Effector memory CD8-positive, alpha-beta T cell (primary cell): Measurements from ENCODE around the gene USH2A.

ENCODE experiments used
- ATAC-seq: fragments of 150-1000 bp; cut with Tn5 transposase; replicated peaks from 2 replicates; pipeline ENCODE4 v1.10.0; 2021; ENCODE audit warnings: mild to moderate bottlenecking, moderate library complexity
- DNase-seq, 3 experiments: peaks; one replicate each; pipeline ENCODE4 v3.0.0; 2021
- H3K27ac Mint-ChIP-seq, 2 donors: one replicate each; pipeline ENCODE4 v1.8.0; 2022; ENCODE audit warnings: mild to moderate bottlenecking in 2 of 2, mixed read lengths in 2 of 2, moderate library complexity in 2 of 2
- H3K27me3 Mint-ChIP-seq, 2 donors: one replicate each; pipeline ENCODE4 v1.8.0; 2022; ENCODE audit warnings: mixed read lengths in 2 of 2
- H3K36me3 Mint-ChIP-seq: one replicate; pipeline ENCODE4 v1.8.0; 2022; ENCODE audit warnings: mild to moderate bottlenecking, moderate library complexity, mixed read lengths; ENCODE audit not compliant: insufficient read depth
- H3K4me1 Mint-ChIP-seq, 2 donors: one replicate each; pipeline ENCODE4 v1.8.0; 2022; ENCODE audit warnings: low read depth in 2 of 2, mixed read lengths in 2 of 2
- H3K4me3 Mint-ChIP-seq, 2 donors: one replicate each; pipeline ENCODE4 v1.8.0; 2022; ENCODE audit warnings: mild to moderate bottlenecking in 2 of 2, mixed read lengths in 2 of 2, moderate library complexity in 2 of 2
- H3K9me3 Mint-ChIP-seq, 2 donors: one replicate each; pipeline ENCODE4 v1.8.0; 2022; ENCODE audit warnings: mixed read lengths in 2 of 2

The USH2A gene

DNA sequence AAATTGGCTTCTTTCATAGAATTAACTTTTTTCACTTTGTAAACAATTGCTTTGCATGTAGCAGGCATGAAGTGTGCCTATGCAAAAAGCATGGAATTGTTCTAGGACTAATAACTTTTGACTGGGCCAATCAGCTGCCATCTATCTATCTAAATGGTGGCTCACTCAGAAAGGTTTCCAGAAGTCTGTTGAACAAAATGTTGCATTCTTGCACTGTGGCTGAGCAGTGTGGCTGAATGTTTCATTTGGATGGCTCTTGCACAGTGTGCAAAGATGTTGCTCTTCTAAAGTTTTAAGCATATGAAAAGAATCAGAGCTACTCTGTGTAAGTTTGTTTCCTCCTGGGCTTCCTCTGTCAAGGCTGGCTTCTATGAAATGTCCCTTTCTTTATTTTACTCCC is 642.6 kb downstream of the USH2A start:
- Mint-ChIP-seq H3K9me3 (peaks cover 13 to 16% of the 10 kb centered on the region in 2 donors), H3K27me3 (no peaks in the 10 kb centered on the region), H3K27ac (no peak overlapping the region), H3K36me3 (peaks cover 2% of the 10 kb centered on the region), H3K4me3 (no peak overlapping the region), H3K4me1 (no peaks in the 10 kb centered on the region)
- DNase-seq (no peak), ATAC-seq (no peak)

DNA sequence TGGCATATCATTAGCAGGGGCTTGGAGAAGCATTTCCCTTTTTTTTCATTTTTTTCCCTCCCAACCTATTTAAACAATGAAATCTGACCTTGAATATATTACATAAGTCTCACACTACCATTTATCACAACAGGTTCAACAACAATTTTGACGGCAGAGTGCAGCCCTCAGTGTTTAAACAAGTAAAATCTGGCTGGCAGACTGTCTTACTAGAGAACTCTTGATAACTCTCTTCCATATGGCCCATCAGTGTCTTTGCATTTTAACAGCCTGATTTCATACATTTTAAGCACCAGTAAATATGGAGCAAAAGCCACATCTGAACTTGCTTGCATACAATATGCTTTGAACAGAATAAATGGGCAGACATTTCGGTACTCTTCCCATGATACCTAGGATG is 643.1 kb downstream of the USH2A start:
- peaks cover 2% of the 10 kb centered on the region for H3K36me3 Mint-ChIP-seq
- no peak overlapping the region for H3K4me3 Mint-ChIP-seq
- H3K4me1 Mint-ChIP-seq, result no peaks in the 10 kb centered on the region
- DNase-seq (no peak), ATAC-seq (no peak)
- H3K27ac Mint-ChIP-seq, result no peak overlapping the region
- H3K9me3 Mint-ChIP-seq, result peaks cover 13 to 15% of the 10 kb centered on the region in 2 donors
- no peaks in the 10 kb centered on the region for H3K27me3 Mint-ChIP-seq

DNA sequence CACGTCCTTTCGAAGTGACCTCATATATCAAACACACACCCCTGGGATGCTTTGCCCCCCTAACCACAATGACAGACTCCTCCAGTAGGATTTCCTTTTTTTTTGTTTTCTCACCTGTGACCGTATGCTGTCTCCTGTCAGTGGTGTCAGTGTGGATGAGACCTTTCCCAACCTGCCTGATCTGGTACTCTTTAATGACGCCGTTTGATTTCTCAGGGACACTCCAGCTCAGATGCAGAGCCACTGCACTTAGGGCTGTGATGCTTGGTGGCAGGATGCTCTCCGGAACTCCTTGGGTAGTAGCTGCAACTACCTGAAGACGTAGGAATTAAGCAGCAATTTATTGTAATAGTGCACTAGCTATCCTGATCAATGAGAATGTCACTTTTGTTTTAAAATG is 643.5 kb downstream of the USH2A start:
- Mint-ChIP-seq H3K4me3 (no peak overlapping the region), H3K27me3 (no peaks in the 10 kb centered on the region), H3K27ac (no peak overlapping the region), H3K4me1 (no peaks in the 10 kb centered on the region), H3K9me3 (peaks cover 13% of the 10 kb centered on the region in 2 donors), H3K36me3 (peaks cover 2% of the 10 kb centered on the region)
- DNase-seq (no peak), ATAC-seq (no peak)

DNA sequence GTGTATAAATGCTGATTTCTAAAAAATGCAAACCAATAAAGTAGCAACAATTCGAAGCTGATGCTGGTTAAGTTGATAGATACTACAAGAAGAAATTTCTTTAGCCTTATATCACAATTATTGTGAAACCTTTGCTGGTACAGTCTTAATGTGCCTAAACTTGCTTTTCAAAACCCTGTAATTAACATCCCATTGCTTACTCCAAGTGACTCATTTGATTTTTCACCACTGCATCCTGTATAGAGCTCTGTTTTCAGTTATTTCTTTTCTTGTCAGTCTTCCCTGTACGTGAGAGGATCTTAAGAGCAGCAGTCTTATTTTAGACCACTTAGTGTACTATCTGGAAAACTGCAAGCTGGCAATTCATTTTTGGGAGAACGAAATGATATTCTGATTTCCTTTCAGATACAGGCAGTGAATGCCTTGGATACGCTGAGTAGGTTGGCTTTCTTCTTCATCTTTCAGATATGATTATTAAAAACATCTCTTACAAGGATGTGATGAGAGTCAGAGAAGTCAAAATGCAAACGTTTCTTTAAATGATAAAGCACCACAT is 645.8 kb downstream of the USH2A start:
- H3K27ac Mint-ChIP-seq, result no peak overlapping the region
- H3K4me3 Mint-ChIP-seq, result no peak overlapping the region
- no peaks in the 10 kb centered on the region for H3K4me1 Mint-ChIP-seq
- DNase-seq, result no peak
- peaks cover 13 to 15% of the 10 kb centered on the region in 2 donors for H3K9me3 Mint-ChIP-seq
- no peaks in the 10 kb centered on the region for H3K27me3 Mint-ChIP-seq
- ATAC-seq, result no peak
- peaks cover 2% of the 10 kb centered on the region for H3K36me3 Mint-ChIP-seq

DNA sequence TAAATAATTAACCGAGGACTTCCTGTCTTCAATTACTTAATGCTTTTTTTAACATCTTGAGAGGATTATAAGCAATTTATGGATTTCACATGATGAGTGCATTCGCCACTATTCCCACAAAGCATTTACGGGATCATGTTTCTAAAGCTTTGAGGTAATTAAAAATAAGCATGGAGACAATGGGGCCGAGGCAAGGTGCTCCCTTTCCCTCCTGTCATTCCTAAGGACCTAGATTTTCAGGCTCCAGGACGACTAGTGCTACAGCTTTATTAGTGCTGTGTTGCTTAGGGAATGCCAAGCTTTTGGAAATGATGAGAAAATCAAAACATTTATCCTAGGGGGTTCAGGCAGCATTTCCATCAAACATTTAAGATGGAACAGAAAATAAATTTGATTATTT is 646.9 kb downstream of the USH2A start:
- Mint-ChIP-seq H3K4me1 (no peaks in the 10 kb centered on the region), H3K4me3 (no peak overlapping the region), H3K27ac (no peak overlapping the region), H3K27me3 (no peaks in the 10 kb centered on the region), H3K36me3 (peaks cover 2% of the 10 kb centered on the region), H3K9me3 (peaks cover 13 to 16% of the 10 kb centered on the region in 2 donors)
- ATAC-seq, result no peak
- no peak for DNase-seq

DNA sequence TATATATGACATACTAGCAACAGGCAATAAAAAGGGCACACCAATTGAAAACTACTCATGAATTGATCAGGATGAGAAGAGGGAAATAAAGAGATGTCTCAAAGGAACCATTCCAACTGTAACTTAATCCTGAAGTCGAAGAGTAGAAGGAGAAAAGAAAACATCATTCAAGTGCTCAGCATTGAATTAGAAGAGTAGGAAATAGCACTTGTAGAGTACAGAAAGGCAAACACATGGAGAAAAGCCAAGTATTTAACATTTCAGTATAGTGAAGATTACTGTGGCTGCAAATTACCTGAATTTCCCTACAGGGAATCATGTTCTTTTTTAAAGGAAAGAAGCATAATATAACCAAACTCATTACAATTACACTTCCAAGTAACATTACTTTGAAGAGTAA is 651.1 kb downstream of the USH2A start:
- no peaks in the 10 kb centered on the region for H3K4me1 Mint-ChIP-seq
- H3K27ac Mint-ChIP-seq, result no peak overlapping the region
- no peaks in the 10 kb centered on the region for H3K36me3 Mint-ChIP-seq
- ATAC-seq (no peak), DNase-seq (no peak)
- H3K9me3 Mint-ChIP-seq, result peaks cover 7 to 10% of the 10 kb centered on the region in 2 donors
- H3K4me3 Mint-ChIP-seq, result no peak overlapping the region
- no peaks in the 10 kb centered on the region for H3K27me3 Mint-ChIP-seq

DNA sequence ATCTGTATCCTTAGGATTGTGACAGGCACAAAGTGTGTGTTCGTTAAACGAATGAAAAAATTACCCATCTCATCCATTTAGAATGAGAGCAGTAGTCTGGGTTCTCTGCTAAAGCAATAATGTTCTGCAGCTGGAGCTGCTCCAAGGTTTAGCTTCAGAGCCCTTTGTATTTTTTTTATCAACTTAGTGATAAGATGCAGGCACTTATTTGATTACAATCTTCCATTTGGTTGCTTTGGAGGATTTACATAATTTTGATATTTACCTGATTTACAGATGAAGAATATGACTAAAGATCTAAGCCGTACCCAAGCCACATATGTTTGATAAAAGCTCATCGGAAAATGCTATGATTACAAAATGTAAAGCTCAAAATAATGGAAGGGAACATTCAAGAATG is 654.9 kb downstream of the USH2A start:
- H3K36me3 Mint-ChIP-seq, result no peaks in the 10 kb centered on the region
- no peaks in the 10 kb centered on the region for H3K27me3 Mint-ChIP-seq
- no peak overlapping the region for H3K4me3 Mint-ChIP-seq
- no peak for ATAC-seq
- no peak overlapping the region for H3K27ac Mint-ChIP-seq
- no peak for DNase-seq
- no peaks in the 10 kb centered on the region for H3K4me1 Mint-ChIP-seq
- H3K9me3 Mint-ChIP-seq, result peaks cover 12 to 19% of the 10 kb centered on the region in 2 donors

DNA sequence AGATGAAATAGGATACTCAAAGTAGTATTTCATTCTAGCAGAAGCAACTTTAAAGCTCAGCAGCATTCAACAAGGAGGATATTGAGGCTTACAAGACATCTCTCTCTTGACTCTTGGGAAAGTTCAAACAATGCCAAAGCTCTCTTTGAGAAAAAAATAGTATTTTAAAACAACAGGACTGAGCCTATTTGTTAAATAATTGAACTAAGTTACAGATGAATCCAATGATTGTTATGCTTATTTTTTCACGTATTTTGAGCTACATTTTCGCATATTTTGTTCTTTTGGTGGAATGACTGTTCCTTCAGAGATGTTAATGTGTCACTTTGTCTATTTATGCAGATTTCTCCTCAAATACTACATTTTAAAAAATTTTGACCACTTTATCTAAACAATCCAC is 655.5 kb downstream of the USH2A start:
- no peaks in the 10 kb centered on the region for H3K36me3 Mint-ChIP-seq
- no peak overlapping the region for H3K4me3 Mint-ChIP-seq
- H3K27ac Mint-ChIP-seq, result no peak overlapping the region

DNA sequence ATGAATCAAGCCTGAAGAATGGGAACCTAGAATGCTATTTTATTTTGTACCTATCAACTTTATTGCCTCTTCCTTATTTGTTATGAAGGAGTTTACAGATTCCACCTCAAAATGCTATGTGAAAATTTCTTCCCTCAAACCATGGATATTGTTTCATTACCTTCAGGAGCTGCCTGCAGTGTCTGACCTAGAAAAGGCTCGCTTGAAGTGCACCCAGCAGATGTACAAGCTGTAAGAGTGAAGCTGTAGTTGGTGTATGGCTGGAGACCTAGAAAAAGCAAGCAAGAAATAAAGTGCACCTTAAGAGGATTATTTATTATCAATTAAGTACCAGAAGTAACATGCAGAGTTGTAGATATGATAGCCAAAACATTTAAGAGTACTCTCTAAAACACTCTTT is 656.7 kb downstream of the USH2A start:
- H3K4me3 Mint-ChIP-seq, result no peak overlapping the region
- H3K4me1 Mint-ChIP-seq, result no peaks in the 10 kb centered on the region
- ATAC-seq, result no peak
- DNase-seq, result no peak
- H3K27me3 Mint-ChIP-seq, result no peaks in the 10 kb centered on the region
- peaks cover 11 to 21% of the 10 kb centered on the region in 2 donors for H3K9me3 Mint-ChIP-seq
- H3K36me3 Mint-ChIP-seq, result no peaks in the 10 kb centered on the region
- no peak overlapping the region for H3K27ac Mint-ChIP-seq

More for the DNA sequence above, 655.5 kb downstream of the USH2A start:
- no peak for ATAC-seq
- Mint-ChIP-seq H3K27me3 (no peaks in the 10 kb centered on the region), H3K4me1 (no peaks in the 10 kb centered on the region), H3K9me3 (peaks cover 12 to 21% of the 10 kb centered on the region in 2 donors)
- no peak for DNase-seq

DNA sequence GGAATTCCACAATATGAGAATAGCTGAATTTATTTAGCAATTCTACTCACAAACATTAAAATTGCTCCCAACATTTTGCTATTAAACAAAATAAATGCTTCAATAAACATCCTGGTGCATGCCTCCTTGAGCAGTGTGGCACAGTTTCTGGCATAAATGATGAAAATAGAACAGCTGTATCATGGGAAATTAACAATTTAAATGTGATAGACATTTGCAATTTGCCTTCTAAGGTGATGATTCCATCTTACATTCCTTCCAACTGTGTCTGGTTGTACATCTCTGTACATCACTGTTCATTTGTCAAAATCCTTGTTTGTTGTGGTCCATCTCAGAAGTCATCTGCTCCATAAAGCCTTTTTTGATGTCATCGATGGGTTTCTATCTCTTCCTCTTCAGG is 657.4 kb downstream of the USH2A start:
- no peak for ATAC-seq
- H3K4me3 Mint-ChIP-seq, result no peak overlapping the region
- no peaks in the 10 kb centered on the region for H3K4me1 Mint-ChIP-seq
- no peaks in the 10 kb centered on the region for H3K27me3 Mint-ChIP-seq
- no peaks in the 10 kb centered on the region for H3K36me3 Mint-ChIP-seq
- no peak overlapping the region for H3K27ac Mint-ChIP-seq
- peaks cover 11 to 23% of the 10 kb centered on the region in 2 donors for H3K9me3 Mint-ChIP-seq
- no peak for DNase-seq

DNA sequence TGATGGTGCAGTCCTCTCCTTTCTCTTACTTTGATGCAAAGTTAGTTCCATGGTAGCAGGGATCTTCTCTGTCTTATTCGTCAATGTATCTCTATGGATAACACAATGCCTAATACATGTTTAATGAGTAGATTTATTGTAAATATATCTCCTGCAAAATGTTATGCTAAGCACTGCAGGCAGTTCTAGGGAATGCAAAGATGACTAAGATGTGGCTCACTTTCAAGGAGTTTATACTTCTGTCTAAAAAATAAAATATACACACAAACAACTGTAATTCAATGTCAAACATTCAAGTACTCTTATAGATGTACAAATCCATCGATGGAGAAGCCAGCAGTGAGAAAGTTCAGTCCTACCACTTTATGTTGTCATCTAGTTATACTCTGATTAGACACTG is 661.8 kb downstream of the USH2A start:
- no peak for ATAC-seq
- Mint-ChIP-seq H3K27ac (no peak overlapping the region), H3K9me3 (peaks cover 11 to 32% of the 10 kb centered on the region in 2 donors), H3K36me3 (no peaks in the 10 kb centered on the region), H3K27me3 (no peaks in the 10 kb centered on the region), H3K4me1 (no peaks in the 10 kb centered on the region), H3K4me3 (no peak overlapping the region)
- DNase-seq, result no peak

DNA sequence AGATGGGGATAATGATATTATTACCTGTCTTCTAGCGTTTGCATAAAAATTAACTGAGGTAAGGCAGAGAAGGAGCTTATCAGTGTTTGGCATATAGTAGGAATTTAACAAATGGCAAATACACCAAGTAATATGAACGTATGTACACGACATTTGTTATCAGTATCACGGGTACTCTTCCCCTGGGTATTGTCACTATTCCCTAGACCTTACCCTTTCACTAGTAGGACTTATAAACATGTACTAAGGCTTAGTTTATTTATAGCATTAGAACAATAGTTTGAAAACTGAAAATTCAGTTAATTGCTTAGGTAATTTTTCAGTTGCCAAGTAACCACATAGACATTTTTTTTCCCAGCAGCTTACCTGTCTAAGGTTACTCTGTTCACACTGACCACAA is 669.1 kb downstream of the USH2A start:
- no peak overlapping the region for H3K27ac Mint-ChIP-seq
- no peak for ATAC-seq
- H3K4me3 Mint-ChIP-seq, result no peak overlapping the region
- H3K4me1 Mint-ChIP-seq, result no peaks in the 10 kb centered on the region
- no peaks in the 10 kb centered on the region for H3K36me3 Mint-ChIP-seq
- H3K27me3 Mint-ChIP-seq, result no peaks in the 10 kb centered on the region
- DNase-seq, result no peak
- H3K9me3 Mint-ChIP-seq, result peaks cover 0 to 7% of the 10 kb centered on the region in 2 donors

DNA sequence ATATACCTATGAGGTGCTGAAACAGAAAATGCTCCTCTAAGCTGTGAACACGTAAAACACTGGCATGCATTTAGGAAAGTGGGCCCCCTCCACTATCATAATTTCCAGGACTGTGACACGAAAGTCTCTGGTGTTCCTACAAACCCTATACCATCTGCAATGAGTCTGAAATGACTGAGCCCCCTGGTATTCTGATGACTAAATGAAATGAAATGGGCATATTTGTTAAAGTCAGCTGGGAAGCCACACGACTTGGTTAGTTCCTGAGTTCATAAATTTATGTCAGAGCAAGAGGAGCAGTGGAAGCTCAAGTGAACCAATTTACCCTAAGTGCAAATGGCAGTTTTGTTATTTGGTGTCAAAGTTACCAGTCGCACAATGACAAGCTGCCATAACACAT is 673.8 kb downstream of the USH2A start:
- H3K27ac Mint-ChIP-seq, result no peak overlapping the region
- H3K4me3 Mint-ChIP-seq, result no peak overlapping the region
- H3K36me3 Mint-ChIP-seq, result no peaks in the 10 kb centered on the region
- ATAC-seq, result no peak
- H3K4me1 Mint-ChIP-seq, result no peaks in the 10 kb centered on the region
- H3K9me3 Mint-ChIP-seq, result peaks cover 0 to 2% of the 10 kb centered on the region in 2 donors
- H3K27me3 Mint-ChIP-seq, result no peaks in the 10 kb centered on the region
- no peak for DNase-seq

DNA sequence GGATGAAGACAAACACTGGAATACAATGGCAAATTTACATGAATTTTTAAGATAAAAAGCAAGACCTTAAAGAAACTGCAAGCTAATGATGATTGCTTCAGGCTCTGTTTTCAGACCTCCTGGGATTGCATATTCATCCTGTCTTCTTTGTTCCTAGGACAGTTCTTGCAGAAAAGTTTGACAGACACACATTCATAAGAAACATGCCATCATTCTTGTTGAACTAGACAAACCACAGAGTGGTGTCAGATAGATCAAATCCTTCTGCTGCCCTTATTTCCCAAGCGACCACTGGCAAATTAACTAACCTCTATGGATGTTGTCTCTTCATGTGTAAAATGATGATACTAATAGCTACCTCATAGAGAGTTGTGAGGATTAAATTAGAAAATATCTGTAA is 674.8 kb downstream of the USH2A start:
- no peak for DNase-seq
- no peak for ATAC-seq
- no peaks in the 10 kb centered on the region for H3K36me3 Mint-ChIP-seq
- peaks cover 0 to 2% of the 10 kb centered on the region in 2 donors for H3K9me3 Mint-ChIP-seq
- H3K4me1 Mint-ChIP-seq, result no peaks in the 10 kb centered on the region
- no peaks in the 10 kb centered on the region for H3K27me3 Mint-ChIP-seq
- no peak overlapping the region for H3K27ac Mint-ChIP-seq
- no peak overlapping the region for H3K4me3 Mint-ChIP-seq

DNA sequence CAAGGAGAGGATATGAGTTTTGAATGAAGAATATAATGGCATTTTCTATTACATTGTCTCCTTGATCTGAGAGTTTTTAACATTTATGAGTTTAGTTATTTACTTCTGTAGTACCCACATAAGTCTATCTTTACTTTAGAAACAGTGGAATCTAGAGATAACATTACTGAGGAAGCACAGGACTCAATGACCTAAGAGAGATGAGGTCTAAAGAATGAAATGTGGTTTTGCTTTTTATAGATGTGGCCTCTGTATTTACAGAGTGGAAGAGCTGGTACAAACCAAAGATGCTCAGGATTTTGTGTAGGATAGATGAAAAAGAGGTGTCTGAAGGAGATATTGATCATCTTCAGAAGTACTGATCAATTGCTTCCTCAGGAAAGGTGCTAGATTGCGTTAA is 678.8 kb downstream of the USH2A start:
- ATAC-seq (no peak), DNase-seq (no peak)
- no peaks in the 10 kb centered on the region for H3K36me3 Mint-ChIP-seq
- H3K27ac Mint-ChIP-seq, result no peak overlapping the region
- no peaks in the 10 kb centered on the region for H3K27me3 Mint-ChIP-seq
- H3K4me1 Mint-ChIP-seq, result no peaks in the 10 kb centered on the region
- H3K9me3 Mint-ChIP-seq, result peaks cover 0 to 4% of the 10 kb centered on the region in 2 donors
- no peak overlapping the region for H3K4me3 Mint-ChIP-seq
